NCI-H345 treated with DMSO at 0.1 percent for 48 hours (cell line): ENCODE data around the gene FBXO48.

Source experiments
- DNase-seq: peaks from one replicate; lab custom pipeline; 2025; ENCODE audit not compliant: unreplicated experiment; lab: John Stamatoyannopoulos, UW

FBXO48 gene

GRCh38 chr2:68414876-68415275 lies 52.2 kb downstream of the FBXO48 start:
- DNase-seq: peak; percentile 18

GRCh38 chr2:68414452-68414851 lies 52.6 kb downstream of the FBXO48 start:
- no peak for DNase-seq

GRCh38 chr2:68413466-68413865 lies 53.6 kb downstream of the FBXO48 start:
- DNase-seq: no peak

- no peak for DNase-seq
These were observed 54.8 kb downstream of the FBXO48 start for GRCh38 chr2:68412127-68412819.

- DNase-seq: no peak
These were observed 55.5 kb downstream of the FBXO48 start for GRCh38 chr2:68411397-68412126.
